Measurements from ENCODE around the gene ZNF385C. TPM values are rescaled to one million over a fixed set of nuclear protein-coding genes. Genes with fewer than 3 reads are reported as not detected.

ZNF385C gene
- total RNA-seq, 2 experiments from 2014 or later, result 0.40 to 0.58 TPM

GRCh38 chr17:41988418-41988817 lies 109.9 kb downstream of the ZNF385C start:
- Mint-ChIP-seq H3K36me3 (peaks cover 28% of the 10 kb centered on the region), H3K4me3 (no peak overlapping the region), H3K9me3 (no peaks in the 10 kb centered on the region), H3K27me3 (no peaks in the 10 kb centered on the region), H3K4me1 (peaks cover 3% of the 10 kb centered on the region), H3K27ac (no peak overlapping the region)
- DNase-seq (no peak), ATAC-seq (ENCODE audit: low read depth) (no peak)
- POLR2A ChIA-PET, result no interaction called here

- ATAC-seq (ENCODE audit: low read depth), result no peak
- POLR2A ChIA-PET, result no interaction called here
These were observed 110.6 kb downstream of the ZNF385C start for GRCh38 chr17:41987642-41988041.

GRCh38 chr17:41986634-41987033 lies 111.6 kb downstream of the ZNF385C start:
- Mint-ChIP-seq H3K4me3 (no peak overlapping the region), H3K36me3 (peaks cover 32% of the 10 kb centered on the region), H3K9me3 (no peaks in the 10 kb centered on the region), H3K4me1 (peaks cover 3% of the 10 kb centered on the region), H3K27me3 (no peaks in the 10 kb centered on the region), H3K27ac (no peak overlapping the region)
- POLR2A ChIA-PET, result no interaction called here
- ATAC-seq (ENCODE audit: low read depth) (no peak), DNase-seq (no peak)

More at GRCh38 chr17:41987642-41988041, 110.6 kb downstream of the ZNF385C start:
- no peak for DNase-seq
- H3K36me3 Mint-ChIP-seq, result peaks cover 26% of the 10 kb centered on the region
- no peaks in the 10 kb centered on the region for H3K27me3 Mint-ChIP-seq
- H3K4me1 Mint-ChIP-seq, result peaks cover 3% of the 10 kb centered on the region
- H3K4me3 Mint-ChIP-seq, result no peak overlapping the region
- H3K27ac Mint-ChIP-seq, result no peak overlapping the region
- H3K9me3 Mint-ChIP-seq, result no peaks in the 10 kb centered on the region

- DNase-seq (no peak), ATAC-seq (ENCODE audit: low read depth) (no peak)
- H3K27me3 Mint-ChIP-seq, result no peaks in the 10 kb centered on the region
- peaks cover 3% of the 10 kb centered on the region for H3K4me1 Mint-ChIP-seq
- no peak overlapping the region for H3K4me3 Mint-ChIP-seq
- peaks cover 36% of the 10 kb centered on the region for H3K36me3 Mint-ChIP-seq
- no peaks in the 10 kb centered on the region for H3K9me3 Mint-ChIP-seq
- H3K27ac Mint-ChIP-seq, result no peak overlapping the region
- POLR2A ChIA-PET, result interaction anchor here (0.6 kb wide), 1 partner anchor 417 kb away, joined by 3 read pairs; no protein-coding TSS in a partner anchor
These were observed 112.4 kb downstream of the ZNF385C start for GRCh38 chr17:41985919-41986318.

GRCh38 chr17:41984454-41984853 lies 113.8 kb downstream of the ZNF385C start:
- ATAC-seq (ENCODE audit: low read depth) (no peak), DNase-seq (peak; percentile 9)
- Mint-ChIP-seq H3K27me3 (no peaks in the 10 kb centered on the region), H3K36me3 (peaks cover 45% of the 10 kb centered on the region), H3K4me3 (no peak overlapping the region), H3K4me1 (peaks cover 3% of the 10 kb centered on the region), H3K27ac (no peak overlapping the region), H3K9me3 (no peaks in the 10 kb centered on the region)
- POLR2A ChIA-PET, result interaction anchor here (0.8 to 1.0 kb wide), 2 partner anchors 17 to 20 kb away, joined by 3 to 7 read pairs; no protein-coding TSS in a partner anchor

- ATAC-seq (ENCODE audit: low read depth), result no peak
- no peaks in the 10 kb centered on the region for H3K9me3 Mint-ChIP-seq
- no peak overlapping the region for H3K4me3 Mint-ChIP-seq
- H3K4me1 Mint-ChIP-seq, result no peaks in the 10 kb centered on the region
- POLR2A ChIA-PET, result interaction anchor here (1.1 to 1.4 kb wide), 2 partner anchors 15 to 35 kb away, joined by 3 read pairs; partner anchors contain the start of gene DNAJC7
- no peak for DNase-seq
- peaks cover 47% of the 10 kb centered on the region for H3K36me3 Mint-ChIP-seq
- no peak overlapping the region for H3K27ac Mint-ChIP-seq
- H3K27me3 Mint-ChIP-seq, result no peaks in the 10 kb centered on the region
These were observed 116.1 kb downstream of the ZNF385C start for GRCh38 chr17:41982026-41982760.

- Mint-ChIP-seq H3K4me3 (no peak overlapping the region), H3K27ac (no peak overlapping the region), H3K9me3 (no peaks in the 10 kb centered on the region), H3K27me3 (no peaks in the 10 kb centered on the region), H3K4me1 (no peaks in the 10 kb centered on the region), H3K36me3 (peaks cover 38% of the 10 kb centered on the region)
- peak; percentile 17 for DNase-seq
- POLR2A ChIA-PET, result no interaction called here
- ATAC-seq (ENCODE audit: low read depth), result no peak
These were observed 120.3 kb downstream of the ZNF385C start for GRCh38 chr17:41977991-41978390.

GRCh38 chr17:41976142-41976768 lies 122.0 kb downstream of the ZNF385C start:
- Mint-ChIP-seq H3K9me3 (no peaks in the 10 kb centered on the region), H3K4me3 (no peak overlapping the region), H3K36me3 (peaks cover 33% of the 10 kb centered on the region), H3K27me3 (no peaks in the 10 kb centered on the region), H3K4me1 (peaks cover 8% of the 10 kb centered on the region), H3K27ac (peak overlapping the region; percentile 21)
- no peak for ATAC-seq (ENCODE audit: low read depth)
- POLR2A ChIA-PET, result interaction anchor here (1.4 kb wide), 1 partner anchor 10 kb away, joined by 5 read pairs; the partner anchor contains the start of gene CNP
- no peak for DNase-seq

Other genes with a start within 250 kb of the ZNF385C start
- gene KLHL11, start 233.1 kb downstream of the ZNF385C start, total RNA-seq, result 10 to 100 TPM; 13.6 to 14.8 TPM
- gene ACLY, start 179.5 kb downstream of the ZNF385C start, total RNA-seq, result 100 to 1,000 TPM; 142 to 153 TPM
- gene ODAD4, start 167.9 kb downstream of the ZNF385C start, total RNA-seq, result under 1 TPM; 0.65 to 0.72 TPM
- 10 to 100 TPM; 75.8 to 83.0 TPM for gene CNP, start 131.7 kb downstream of the ZNF385C start, total RNA-seq
- gene DNAJC7, start 81.0 kb downstream of the ZNF385C start, total RNA-seq, result 10 to 100 TPM; 86.7 to 93.7 TPM
- gene NKIRAS2, start 78.4 kb downstream of the ZNF385C start, total RNA-seq, result 10 to 100 TPM; 19.8 to 27.2 TPM
- gene C17orf113, start 47.9 kb downstream of the ZNF385C start, total RNA-seq, result under 1 TPM; 0.53 to 0.91 TPM
- gene DHX58, start 14.2 kb upstream of the ZNF385C start, total RNA-seq, result 10 to 100 TPM; 68.7 to 77.6 TPM
- 10 to 100 TPM; 45.1 to 46.9 TPM for gene KAT2A, start 22.9 kb upstream of the ZNF385C start, total RNA-seq
- under 1 TPM; 0.31 to 0.36 TPM for gene HSPB9, start 24.3 kb upstream of the ZNF385C start, total RNA-seq
- gene RAB5C, start 56.5 kb upstream of the ZNF385C start, total RNA-seq, result 10 to 100 TPM; 86.7 to 90.5 TPM
- under 1 TPM in 1 of 2 experiments, not detected in 1; 0.09 TPM for gene KCNH4, start 82.7 kb upstream of the ZNF385C start, total RNA-seq
- not detected for gene HCRT, start 87.0 kb upstream of the ZNF385C start, total RNA-seq
- gene GHDC, start 96.0 kb upstream of the ZNF385C start, total RNA-seq, result 10 to 100 TPM; 22.0 to 23.1 TPM
- 100 to 1,000 TPM; 131 to 134 TPM for gene STAT5B, start 177.9 kb upstream of the ZNF385C start, total RNA-seq
- 100 to 1,000 TPM; 125 to 131 TPM for gene STAT5A, start 190.0 kb upstream of the ZNF385C start, total RNA-seq

All from activated naive CD8-positive, alpha-beta T cell treated with anti-CD3 and anti-CD28 coated beads, Interleukin-2, amount 10 ng/mL, durations not matched to agents 7 days and 5 days (primary cell).